ENCODE measurements around the gene USP40.

USP40 gene

DNA sequence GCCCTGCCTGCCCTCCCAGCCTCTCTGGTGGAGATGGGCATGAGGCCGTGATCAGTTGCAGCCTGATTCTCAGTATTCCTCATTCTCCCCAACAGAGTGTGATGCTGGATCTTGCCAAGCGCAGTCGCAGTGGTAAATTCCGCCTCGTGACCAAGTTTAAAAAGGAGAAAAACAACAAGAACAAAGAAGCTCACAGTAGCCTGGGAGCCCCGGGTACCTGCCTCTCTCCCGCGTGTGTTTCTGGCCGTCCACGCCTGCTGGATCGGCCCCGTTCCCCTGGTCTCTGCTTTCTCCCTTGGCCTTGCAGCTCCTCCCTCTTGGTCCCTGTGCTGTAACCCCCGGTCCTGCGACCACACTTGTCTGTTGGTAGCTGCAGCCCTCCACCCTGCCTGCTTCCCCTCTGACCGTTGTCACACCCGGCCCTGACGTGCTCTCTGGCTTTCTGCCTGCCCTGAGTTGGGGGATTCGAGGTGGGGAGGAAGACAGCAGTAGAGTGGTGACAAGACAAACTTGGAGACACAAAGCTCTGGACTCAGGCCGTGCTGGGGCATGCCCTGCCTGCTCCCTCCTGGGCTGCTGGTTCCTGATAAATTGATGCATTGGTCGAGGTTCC, 99.5 kb downstream of the USP40 start:
- TF ChIP-seq ZNF433 (tag by site-specific recombination; IDR thresholded peaks at IDR 0.05; ENCODE audit: low read depth), result no peak
- TF ChIP-seq ZNF214 (tag by site-specific recombination; IDR thresholded peaks at IDR 0.05; ENCODE audit: borderline replicate concordance), result no peak
- no peak overlapping the region for H3K27ac ChIP-seq (ENCODE audit: extremely low read depth, low read depth, low read length)
- POLR2A ChIA-PET, result no interaction called here
- H3K4me3 ChIP-seq (ENCODE audit: low read depth, low read length), result no peak overlapping the region
- H3K9me3 ChIP-seq (ENCODE audit: control insufficient read depth, insufficient read depth, low read depth, low read length), result no peaks in the 10 kb centered on the region
- peaks cover 0 to 84% of the 10 kb centered on the region in 2 experiments; a peak in 2 of 3 replicates for H3K36me3 ChIP-seq (ENCODE audit: control insufficient read depth in 2 of 2, insufficient read depth in 1 of 2, low read length in 2 of 2)
- CTCF ChIA-PET, result no interaction called here
- H3K4me1 ChIP-seq (ENCODE audit: control insufficient read depth, insufficient read depth, low read length), result no peaks in the 10 kb centered on the region

DNA sequence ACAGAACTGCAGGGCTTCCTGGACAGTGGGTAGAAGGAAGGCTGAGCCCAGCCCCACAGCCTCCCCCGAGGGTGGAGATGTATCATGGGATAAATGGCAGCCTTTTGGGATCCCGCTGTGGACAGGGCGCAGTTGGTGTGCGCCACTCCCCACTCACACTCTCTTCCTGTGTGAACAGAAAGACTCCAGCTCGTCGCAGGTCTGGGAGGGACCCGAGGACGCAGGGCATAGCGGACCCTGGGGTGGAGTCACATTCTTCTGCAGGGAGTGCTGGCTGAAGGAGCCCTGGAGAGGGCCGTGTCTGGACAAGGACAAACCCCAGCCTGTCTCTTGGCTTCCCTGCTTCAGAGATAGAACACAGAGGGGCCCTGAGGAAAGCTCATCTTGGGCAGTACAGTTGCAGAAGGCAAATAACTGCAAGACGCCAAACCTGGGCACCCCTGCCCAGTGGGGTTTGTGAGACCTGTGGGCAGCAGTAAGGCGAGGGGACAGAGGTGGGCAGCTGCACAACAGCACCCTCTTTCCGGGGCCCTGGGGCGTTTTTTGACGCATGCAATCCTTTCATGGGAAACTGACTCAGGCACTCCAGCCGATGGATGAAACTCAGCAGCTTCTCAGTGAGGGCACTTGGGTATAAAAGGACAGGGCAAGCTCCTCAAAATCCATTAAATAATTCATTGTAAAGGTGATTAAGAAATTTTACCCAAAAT, 101.9 kb downstream of the USP40 start:
- TF ChIP-seq PRDM1 (tag by site-specific recombination; IDR thresholded peaks at IDR 0.05), result no peak
- TF ChIP-seq, protein P1, sequence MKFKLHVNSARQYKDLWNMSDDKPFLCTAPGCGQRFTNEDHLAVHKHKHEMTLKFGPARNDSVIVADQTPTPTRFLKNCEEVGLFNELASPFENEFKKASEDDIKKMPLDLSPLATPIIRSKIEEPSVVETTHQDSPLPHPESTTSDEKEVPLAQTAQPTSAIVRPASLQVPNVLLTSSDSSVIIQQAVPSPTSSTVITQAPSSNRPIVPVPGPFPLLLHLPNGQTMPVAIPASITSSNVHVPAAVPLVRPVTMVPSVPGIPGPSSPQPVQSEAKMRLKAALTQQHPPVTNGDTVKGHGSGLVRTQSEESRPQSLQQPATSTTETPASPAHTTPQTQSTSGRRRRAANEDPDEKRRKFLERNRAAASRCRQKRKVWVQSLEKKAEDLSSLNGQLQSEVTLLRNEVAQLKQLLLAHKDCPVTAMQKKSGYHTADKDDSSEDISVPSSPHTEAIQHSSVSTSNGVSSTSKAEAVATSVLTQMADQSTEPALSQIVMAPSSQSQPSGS (tag by site-specific recombination; IDR thresholded peaks at IDR 0.05; ENCODE audit: low read depth), result no peak
- H3K4me3 ChIP-seq (ENCODE audit: low read depth, low read length), result no peak overlapping the region
- ChIA-PET CTCF (no interaction called here), POLR2A (no interaction called here)
- no peaks in the 10 kb centered on the region for H3K4me1 ChIP-seq (ENCODE audit: control insufficient read depth, insufficient read depth, low read length)
- H3K36me3 ChIP-seq (ENCODE audit: control insufficient read depth in 2 of 2, insufficient read depth in 1 of 2, low read length in 2 of 2), result peaks cover 0 to 83% of the 10 kb centered on the region in 2 experiments; a peak in 2 of 3 replicates
- H3K9me3 ChIP-seq (ENCODE audit: control insufficient read depth, insufficient read depth, low read depth, low read length), result no peaks in the 10 kb centered on the region
- H3K27ac ChIP-seq (ENCODE audit: extremely low read depth, low read depth, low read length), result no peak overlapping the region

- Histone ChIP-seq H3K36me3 (ENCODE audit: control insufficient read depth in 2 of 2, insufficient read depth in 1 of 2, low read length in 2 of 2) (peaks cover 0 to 83% of the 10 kb centered on the region in 2 experiments; a peak in 2 of 3 replicates), H3K4me3 (ENCODE audit: low read depth, low read length) (no peak overlapping the region), H3K4me1 (ENCODE audit: control insufficient read depth, insufficient read depth, low read length) (no peaks in the 10 kb centered on the region), H3K9me3 (ENCODE audit: control insufficient read depth, insufficient read depth, low read depth, low read length) (no peaks in the 10 kb centered on the region), H3K27ac (ENCODE audit: extremely low read depth, low read depth, low read length) (no peak overlapping the region)
- CTCF ChIA-PET, result no interaction called here
- TF ChIP-seq ZFP41 (tag by site-specific recombination; IDR thresholded peaks at IDR 0.05; ENCODE audit: borderline replicate concordance), result no peak
- TF ChIP-seq ZNF785 (tag by site-specific recombination; IDR thresholded peaks at IDR 0.05), result no peak
- TF ChIP-seq ZNF585B (tag by site-specific recombination; IDR thresholded peaks at IDR 0.05), result no peak
- no peak for TF ChIP-seq ZNF37A (tag by site-specific recombination; IDR thresholded peaks at IDR 0.05)
- TF ChIP-seq ZNF426 (tag by site-specific recombination; IDR thresholded peaks at IDR 0.05), result no peak
- no peak for TF ChIP-seq ZNF560 (tag by site-specific recombination; IDR thresholded peaks at IDR 0.05; ENCODE audit: borderline replicate concordance)
- no peak for TF ChIP-seq ZIC2 (tag by site-specific recombination; IDR thresholded peaks at IDR 0.05)
- no peak for TF ChIP-seq ZNF555 (tag by site-specific recombination; conservative IDR thresholded peaks at IDR 0.05)
- no peak for TF ChIP-seq ZNF610 (tag by site-specific recombination; IDR thresholded peaks at IDR 0.05; ENCODE audit: borderline replicate concordance)
- no peak for TF ChIP-seq ZNF677 (tag by site-specific recombination; IDR thresholded peaks at IDR 0.05)
- POLR2A ChIA-PET, result no interaction called here
Observed at GRCh38 chr2:233464056-233464455, 102.5 kb downstream of the USP40 start.

DNA sequence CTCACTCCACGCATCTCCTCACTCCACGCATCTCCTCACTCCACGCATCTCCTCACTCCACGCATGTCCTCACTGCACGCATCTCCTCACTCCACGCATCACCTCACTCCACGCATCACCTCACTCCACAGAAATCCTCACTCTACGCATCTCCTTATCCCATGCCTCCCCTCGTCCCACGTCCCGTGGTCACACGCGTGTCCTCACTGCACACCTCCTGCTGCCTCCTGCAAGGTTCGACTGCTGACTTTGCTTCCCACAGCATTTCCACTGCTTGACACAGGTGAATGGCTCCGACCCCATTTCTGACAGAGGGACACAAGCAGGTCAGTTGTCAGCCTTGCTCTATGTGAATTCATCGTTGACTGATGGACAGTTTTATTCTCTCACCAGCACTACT, 103.0 kb downstream of the USP40 start:
- Histone ChIP-seq H3K27ac (ENCODE audit: extremely low read depth, low read depth, low read length) (no peak overlapping the region), H3K36me3 (ENCODE audit: control insufficient read depth in 2 of 2, insufficient read depth in 1 of 2, low read length in 2 of 2) (peaks cover 0 to 83% of the 10 kb centered on the region in 2 experiments; a peak in 2 of 3 replicates), H3K4me3 (ENCODE audit: low read depth, low read length) (no peak overlapping the region), H3K9me3 (ENCODE audit: control insufficient read depth, insufficient read depth, low read depth, low read length) (no peaks in the 10 kb centered on the region), H3K4me1 (ENCODE audit: control insufficient read depth, insufficient read depth, low read length) (no peaks in the 10 kb centered on the region)
- ChIA-PET POLR2A (no interaction called here), CTCF (no interaction called here)
- TF ChIP-seq ZNF707 (tag by site-specific recombination; IDR thresholded peaks at IDR 0.05) (no peak), OVOL3 (tag by site-specific recombination; IDR thresholded peaks at IDR 0.05) (no peak), ZNF140 (tag by site-specific recombination; IDR thresholded peaks at IDR 0.05) (no peak), ZNF777 (tag by site-specific recombination; IDR thresholded peaks at IDR 0.05; ENCODE audit: borderline replicate concordance) (no peak), YY1 (tag by site-specific recombination; IDR thresholded peaks at IDR 0.05) (no peak), IKZF3 (tag by site-specific recombination; IDR thresholded peaks at IDR 0.05) (no peak), ZNF677 (tag by site-specific recombination; IDR thresholded peaks at IDR 0.05) (no peak), ZNF433 (tag by site-specific recombination; IDR thresholded peaks at IDR 0.05; ENCODE audit: low read depth) (no peak), ZBTB44 (tag by site-specific recombination; IDR thresholded peaks at IDR 0.05) (no peak), ZFP3 (tag by site-specific recombination; IDR thresholded peaks at IDR 0.05; ENCODE audit: low read depth) (no peak)
- TF ChIP-seq, protein P2, sequence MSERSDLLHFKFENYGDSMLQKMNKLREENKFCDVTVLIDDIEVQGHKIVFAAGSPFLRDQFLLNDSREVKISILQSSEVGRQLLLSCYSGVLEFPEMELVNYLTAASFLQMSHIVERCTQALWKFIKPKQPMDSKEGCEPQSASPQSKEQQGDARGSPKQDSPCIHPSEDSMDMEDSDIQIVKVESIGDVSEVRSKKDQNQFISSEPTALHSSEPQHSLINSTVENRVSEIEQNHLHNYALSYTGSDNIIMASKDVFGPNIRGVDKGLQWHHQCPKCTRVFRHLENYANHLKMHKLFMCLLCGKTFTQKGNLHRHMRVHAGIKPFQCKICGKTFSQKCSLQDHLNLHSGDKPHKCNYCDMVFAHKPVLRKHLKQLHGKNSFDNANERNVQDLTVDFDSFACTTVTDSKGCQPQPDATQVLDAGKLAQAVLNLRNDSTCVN (tag by site-specific recombination; optimal IDR thresholded peaks at IDR 0.05), result no peak

Data from HEK293 (cell line).